ENCODE results near the gene LYPD6B. TPM values are rescaled to one million over a fixed set of nuclear protein-coding genes. Genes with fewer than 3 reads are reported as not detected.

The LYPD6B gene
- total RNA-seq, 1 experiment from 2014 or later = 35.8 TPM

GRCh38 chr2:149029307-149029965, 9.1 kb upstream of the LYPD6B start:
- H3K4me1 Mint-ChIP-seq (ENCODE audit: low read depth, unreplicated experiment) = peaks cover 51% of the 10 kb centered on the region
- intact Hi-C loops (cut with micrococcal nuclease; ENCODE audit: unreplicated experiment) = no loop called here
- CTCF ChIA-PET = interaction anchor here (1.5 kb wide), 1 partner anchor 12 kb away, joined by 4 read pairs; no protein-coding TSS in a partner anchor
- DNase-seq = no peak
- Histone ChIP-seq H3K4me3 (ENCODE audit: low read depth, low read length) (no peak overlapping the region), H3K9me3 (no peaks in the 10 kb centered on the region), H3K27me3 (replicated peaks; ENCODE audit: control insufficient read depth, insufficient read depth, low read length) (no peaks in the 10 kb centered on the region), H3K36me3 (ENCODE audit: control insufficient read depth, insufficient read depth, low read length) (no peaks in the 10 kb centered on the region), H3K4me1 (peaks cover 43% of the 10 kb centered on the region)
- TF ChIP-seq CTCF (IDR thresholded peaks at IDR 0.05; ENCODE audit: insufficient read depth in 1 of 2, low read depth in 1 of 2, low read length in 1 of 2, severe bottlenecking in 1 of 2, unreplicated experiment in 1 of 2) = no peak
- POLR2A ChIA-PET = interaction anchor here (1.0 kb wide), 1 partner anchor 10 kb away, joined by 3 read pairs; no protein-coding TSS in a partner anchor
- no peaks in the 10 kb centered on the region for H3K9me3 Mint-ChIP-seq (ENCODE audit: unreplicated experiment)
- H3K27me3 Mint-ChIP-seq (ENCODE audit: insufficient read depth, unreplicated experiment) = no peaks in the 10 kb centered on the region
- H3K27ac Mint-ChIP-seq (ENCODE audit: unreplicated experiment) = no peak overlapping the region
- no peaks in the 10 kb centered on the region for H3K36me3 Mint-ChIP-seq (ENCODE audit: insufficient read depth, unreplicated experiment)
- H3K4me3 Mint-ChIP-seq (ENCODE audit: unreplicated experiment) = no peak overlapping the region
- BruUV-seq (replicated peaks) = no TSS peak

GRCh38 chr2:149031396-149031795, 7.1 kb upstream of the LYPD6B start:
- POLR2A ChIA-PET = no interaction called here
- H3K27me3 Mint-ChIP-seq (ENCODE audit: insufficient read depth, unreplicated experiment) = no peaks in the 10 kb centered on the region
- intact Hi-C loops (cut with micrococcal nuclease; ENCODE audit: unreplicated experiment) = no loop called here

DNA sequence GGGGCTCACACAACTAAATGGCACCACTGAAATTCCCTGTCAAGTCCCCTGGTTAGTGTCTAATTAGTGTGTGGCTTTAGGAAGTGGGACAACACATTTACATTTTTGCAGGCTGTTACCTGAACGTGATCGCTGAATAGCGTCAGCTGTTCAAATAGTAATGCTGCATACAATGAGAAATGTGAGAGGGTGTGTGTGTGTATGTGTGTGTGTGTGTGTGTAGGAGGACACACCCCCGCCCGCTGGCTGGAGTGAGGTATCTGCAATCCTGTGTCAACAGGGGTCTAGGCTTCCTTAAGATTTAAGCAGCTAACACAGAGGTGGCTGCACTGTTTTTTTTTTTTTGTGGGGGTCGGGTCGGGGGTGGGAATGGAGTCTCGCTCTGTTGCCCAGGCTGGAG, 4.8 kb upstream of the LYPD6B start:
- POLR2A ChIA-PET = interaction anchor here (0.6 kb wide), 1 partner anchor 9 kb away, joined by 3 read pairs; no protein-coding TSS in a partner anchor
- CTCF ChIA-PET = interaction anchor here (1.5 kb wide), 1 partner anchor 14 kb away, joined by 3 read pairs; no protein-coding TSS in a partner anchor
- H3K4me3 ChIP-seq (ENCODE audit: low read depth, low read length) = no peak overlapping the region
- Mint-ChIP-seq H3K4me1 (ENCODE audit: low read depth, unreplicated experiment) (peaks cover 16% of the 10 kb centered on the region), H3K9me3 (ENCODE audit: unreplicated experiment) (no peaks in the 10 kb centered on the region), H3K4me3 (ENCODE audit: unreplicated experiment) (no peak overlapping the region), H3K27ac (ENCODE audit: unreplicated experiment) (no peak overlapping the region), H3K27me3 (ENCODE audit: insufficient read depth, unreplicated experiment) (no peaks in the 10 kb centered on the region), H3K36me3 (ENCODE audit: insufficient read depth, unreplicated experiment) (no peaks in the 10 kb centered on the region)
- TF ChIP-seq CTCF (IDR thresholded peaks at IDR 0.05; ENCODE audit: insufficient read depth in 1 of 2, low read depth in 1 of 2, low read length in 1 of 2, severe bottlenecking in 1 of 2, unreplicated experiment in 1 of 2) = no peak
- H3K9me3 ChIP-seq = no peaks in the 10 kb centered on the region
- no peaks in the 10 kb centered on the region for H3K36me3 ChIP-seq (ENCODE audit: control insufficient read depth, insufficient read depth, low read length)
- BruUV-seq (replicated peaks) = no TSS peak
- H3K4me1 ChIP-seq = peaks cover 9% of the 10 kb centered on the region
- peak in 1 of 2 experiments; percentile 53 for DNase-seq
- no peaks in the 10 kb centered on the region for H3K27me3 ChIP-seq (replicated peaks; ENCODE audit: control insufficient read depth, insufficient read depth, low read length)
- intact Hi-C loops (cut with micrococcal nuclease; ENCODE audit: unreplicated experiment) = no loop called here

More at GRCh38 chr2:149031396-149031795, 7.1 kb upstream of the LYPD6B start:
- H3K36me3 Mint-ChIP-seq (ENCODE audit: insufficient read depth, unreplicated experiment) = no peaks in the 10 kb centered on the region
- H3K4me1 Mint-ChIP-seq (ENCODE audit: low read depth, unreplicated experiment) = peaks cover 31% of the 10 kb centered on the region
- DNase-seq = no peak
- H3K27ac Mint-ChIP-seq (ENCODE audit: unreplicated experiment) = no peak overlapping the region
- TF ChIP-seq CTCF (IDR thresholded peaks at IDR 0.05; ENCODE audit: insufficient read depth in 1 of 2, low read depth in 1 of 2, low read length in 1 of 2, severe bottlenecking in 1 of 2, unreplicated experiment in 1 of 2) = no peak
- no peaks in the 10 kb centered on the region for H3K36me3 ChIP-seq (ENCODE audit: control insufficient read depth, insufficient read depth, low read length)
- no peaks in the 10 kb centered on the region for H3K27me3 ChIP-seq (replicated peaks; ENCODE audit: control insufficient read depth, insufficient read depth, low read length)
- H3K9me3 ChIP-seq = no peaks in the 10 kb centered on the region
- BruUV-seq (replicated peaks) = no TSS peak
- no peaks in the 10 kb centered on the region for H3K9me3 Mint-ChIP-seq (ENCODE audit: unreplicated experiment)
- CTCF ChIA-PET = no interaction called here
- H3K4me3 Mint-ChIP-seq (ENCODE audit: unreplicated experiment) = no peak overlapping the region
- H3K4me1 ChIP-seq = peaks cover 26% of the 10 kb centered on the region
- H3K4me3 ChIP-seq (ENCODE audit: low read depth, low read length) = no peak overlapping the region

Data from Caco-2 (cell line).